Lower leg skin (tissue), 4 donors: Measurements from ENCODE around the gene CSTB. TPM values are rescaled to one million over a fixed set of nuclear protein-coding genes. Genes with fewer than 3 reads are reported as not detected.

Experiments
- DNase-seq, 2 donors: peaks; one replicate each; pipeline ENCODE4 v3.0.0-alpha.2; 2019; ENCODE audit warnings: low spot score in 2 of 2
- H3K4me3 ChIP-seq: fragments of 200-600 bp; sonication (generic); 2 replicates; pipeline ENCODE4 v1.5.1; 2017; ENCODE audit warnings: mild to moderate bottlenecking, low read depth; ENCODE audit not compliant: poor library complexity, severe bottlenecking
- CTCF ChIP-seq, 3 donors: fragments of 450-650 bp; IDR thresholded peaks; one replicate each; pipeline ENCODE4 v1.5.1; 2016; ENCODE audit warnings: antibody characterized with exemption in 3 of 3, mild to moderate bottlenecking in 3 of 3, moderate library complexity in 2 of 3
- POLR2A ChIP-seq, 2 donors: fragments of 450-650 bp; IDR thresholded peaks; one replicate each; pipeline ENCODE4 v1.6.1; 2016 to 2017; ENCODE audit warnings: antibody characterized with exemption in 2 of 2, mild to moderate bottlenecking in 1 of 2, moderate library complexity in 1 of 2
- WGBS, 2 donors: methylation state at CpG; one replicate each; pipeline ENCODE4 v1.1.5; 2018; 5-methylcytosine and 5-hydroxymethylcytosine counted together
- intact Hi-C: fragments of 100-400 bp; cut with DNase I; formaldehyde crosslinking; loops from one replicate; pipeline ENCODE4 v1.15.0; 2023; ENCODE audit warnings: low total_unique reads
- total RNA-seq, 4 donors: library from RNA; depleted of rRNA; stranded (reverse); fragments of >200 nt; gene quantifications; one replicate each; pipeline ENCODE4 v1.1.0, GENCODE V29; 2016

The CSTB gene
- total RNA-seq, 4 donors from 2014 or later, result 11.0 to 29.3 (median 21.8) TPM

GRCh38 chr21:43815107-43815613 lies 39.1 kb upstream of the CSTB start:
- intact Hi-C loops, result no loop called here
- no peak overlapping the region for H3K4me3 ChIP-seq
- 29 to 44% methylated on average over 9 to 10 of the region's 27 CpGs for WGBS, 2 donors
- DNase-seq, result no peak
- no peak for TF ChIP-seq POLR2A (IDR thresholded peaks at IDR 0.05)

- no peak for TF ChIP-seq POLR2A (IDR thresholded peaks at IDR 0.05)
- TF ChIP-seq CTCF (IDR thresholded peaks at IDR 0.05), result no peak
- no peak overlapping the region for H3K4me3 ChIP-seq
- no peak for DNase-seq
- intact Hi-C loops, result no loop called here
- 36 to 46% methylated on average over 27 to 28 of the region's 28 CpGs for WGBS, 2 donors
These were observed 38.4 kb upstream of the CSTB start for GRCh38 chr21:43814215-43815106.

- no peak for DNase-seq
- H3K4me3 ChIP-seq, result no peak overlapping the region
- TF ChIP-seq POLR2A (IDR thresholded peaks at IDR 0.05), result no peak
- no peak for TF ChIP-seq CTCF (IDR thresholded peaks at IDR 0.05)
- intact Hi-C loops, result no loop called here
- 67 to 76% methylated on average over 5 of the region's 5 CpGs for WGBS, 2 donors
These were observed 37.5 kb upstream of the CSTB start for GRCh38 chr21:43813656-43813980.

- no peak for DNase-seq
- intact Hi-C loops, result no loop called here
- H3K4me3 ChIP-seq, result no peak overlapping the region
- TF ChIP-seq CTCF (IDR thresholded peaks at IDR 0.05) (no peak), POLR2A (IDR thresholded peaks at IDR 0.05) (no peak)
- WGBS, 2 donors, result 55 to 57% methylated on average over 14 to 19 of the region's 19 CpGs
These were observed 37.0 kb upstream of the CSTB start for GRCh38 chr21:43812957-43813655.

GRCh38 chr21:43812139-43812821 lies 36.2 kb upstream of the CSTB start:
- 12 to 19% methylated on average over 26 to 27 of the region's 27 CpGs for WGBS, 2 donors
- TF ChIP-seq CTCF (IDR thresholded peaks at IDR 0.05), result no peak
- TF ChIP-seq POLR2A (IDR thresholded peaks at IDR 0.05), result no peak
- H3K4me3 ChIP-seq, result no peak overlapping the region
- intact Hi-C loops, result no loop called here
- peak in 1 of 2 donors; percentile 64 for DNase-seq
